NCI-H460 (cell line): Measurements from ENCODE around the gene INSL3. TPM values are rescaled to one million over a fixed set of nuclear protein-coding genes. Genes with fewer than 3 reads are reported as not detected.

Source experiments
- DNase-seq: peaks from one replicate; pipeline ENCODE4 v3.0.0-alpha.2; 2016; ENCODE audit warnings: low read depth; ENCODE audit errors: extremely low read depth
- polyA plus RNA-seq: library from polyadenylated mRNA; depleted of rRNA; stranded (reverse); fragments of >200 nt; gene quantifications from 2 replicates; pipeline ENCODE4 v1.2.3, GENCODE V29; 2014; cell fraction: nucleus; rRNA removed
- total RNA-seq: library from RNA; depleted of rRNA; stranded (reverse); fragments of >200 nt; shearing (Covaris generic); gene quantifications from 2 replicates; pipeline ENCODE4 v1.2.3, GENCODE V29; 2014; rRNA removed

INSL3 gene, protein sequence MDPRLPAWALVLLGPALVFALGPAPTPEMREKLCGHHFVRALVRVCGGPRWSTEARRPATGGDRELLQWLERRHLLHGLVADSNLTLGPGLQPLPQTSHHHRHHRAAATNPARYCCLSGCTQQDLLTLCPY
- total RNA-seq: not detected in 2 replicates
- polyA plus RNA-seq: not detected in 2 replicates

- no peak for DNase-seq
Measured at GRCh38 chr19:17821190-17821589, at the start of gene INSL3. Gene INSL3 (minus strand): TSS chr19:17821519. CDS start chr19:17821506, 13 bp downstream.

DNA sequence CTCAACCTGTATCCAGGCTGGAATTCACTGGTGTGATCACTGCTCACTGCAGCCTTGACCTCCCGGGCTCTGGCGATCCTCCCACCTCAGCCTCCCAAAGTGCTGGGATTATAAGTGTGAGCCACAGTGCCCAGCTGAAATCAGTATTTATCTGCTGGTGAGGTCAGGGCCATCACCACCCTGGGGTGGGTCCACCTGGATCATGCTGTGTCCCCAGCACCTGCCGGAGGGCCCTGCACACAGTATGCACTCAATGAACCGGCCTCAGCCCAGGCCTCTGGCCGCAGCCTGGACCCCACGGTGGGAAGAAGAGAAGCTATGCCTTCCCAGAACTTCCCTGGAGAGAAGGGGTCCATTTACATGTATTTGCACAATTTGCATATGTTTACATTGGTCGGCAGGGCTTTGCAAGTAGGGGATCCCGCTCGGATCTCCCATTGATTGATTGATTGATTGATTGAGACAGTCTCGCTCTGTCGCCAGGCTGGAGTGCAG is 47.8 kb upstream of the INSL3 start:
- no peak for DNase-seq

DNA sequence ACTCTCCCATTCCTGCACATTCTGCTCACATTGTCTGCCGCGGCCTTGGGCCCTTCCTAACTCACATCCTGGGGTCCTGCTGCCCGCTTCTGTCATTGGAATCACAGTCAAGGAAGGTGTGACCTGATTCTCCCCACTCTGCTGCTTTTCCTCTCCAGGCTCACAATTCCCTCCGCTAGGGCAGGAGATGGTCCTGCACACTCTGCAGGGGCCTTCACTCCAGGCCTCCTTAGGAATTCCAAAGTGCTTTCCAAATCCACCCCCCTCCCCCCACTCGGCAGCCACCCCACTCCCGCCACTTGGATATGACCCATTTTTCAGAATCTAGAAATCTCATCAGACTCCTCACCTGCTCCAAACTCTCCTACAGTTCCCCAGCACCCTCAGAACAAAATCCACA is 47.4 kb upstream of the INSL3 start:
- no peak for DNase-seq

DNA sequence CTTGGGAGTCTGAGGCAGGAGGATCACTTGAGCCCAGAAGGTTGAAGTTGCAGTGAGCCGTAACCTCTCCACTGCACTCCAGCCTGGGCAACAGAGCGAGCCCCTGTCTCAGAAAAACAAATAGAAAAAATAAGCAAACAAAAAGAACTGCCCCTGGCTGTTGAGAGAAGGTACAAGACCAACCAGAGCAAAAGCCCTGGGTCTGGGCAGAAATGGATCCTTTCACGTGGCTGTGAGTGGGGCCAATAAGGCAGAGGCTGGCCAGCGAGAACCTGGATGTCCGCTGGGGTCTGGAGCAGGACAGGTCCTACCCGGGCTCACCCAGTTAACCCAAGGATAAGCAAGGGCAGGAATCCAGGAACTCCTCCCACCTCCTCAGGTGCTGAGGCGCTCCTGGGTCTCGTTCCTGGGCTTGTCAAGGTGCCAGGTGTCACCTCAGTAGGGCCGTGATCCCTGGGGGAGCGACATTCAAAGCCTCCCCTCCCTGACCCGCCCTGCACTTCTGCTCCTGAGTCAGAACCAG is 45.7 kb upstream of the INSL3 start:
- DNase-seq: no peak

DNA sequence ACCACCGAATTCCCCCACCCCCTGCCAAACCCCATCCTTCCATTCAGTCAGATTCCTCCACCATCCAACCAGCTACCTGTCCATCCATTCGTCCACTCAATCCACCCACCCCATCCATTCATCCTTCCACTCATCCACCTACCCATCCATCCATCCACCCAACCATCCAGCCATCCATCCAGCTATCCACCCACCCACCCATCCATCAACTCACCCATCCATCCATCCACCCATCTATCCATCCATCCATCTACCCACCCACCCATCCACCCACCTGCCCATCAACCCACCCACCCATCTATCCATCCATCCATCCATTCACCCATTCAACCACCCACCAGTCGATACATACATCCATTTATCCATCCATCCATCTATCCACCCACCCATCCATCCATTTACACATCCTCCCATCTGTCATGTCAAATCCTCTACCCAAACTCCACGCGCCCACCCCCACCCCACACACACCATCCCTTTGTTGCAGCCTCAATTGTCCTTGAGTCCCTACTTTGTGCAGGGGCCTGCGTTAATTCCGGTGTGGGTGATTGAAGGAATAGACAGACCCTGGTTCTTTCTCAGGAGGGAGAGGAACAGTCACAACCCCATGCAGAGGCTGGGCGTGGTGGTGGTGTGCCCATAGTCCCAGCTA is 45.1 kb upstream of the INSL3 start:
- no peak for DNase-seq

DNA sequence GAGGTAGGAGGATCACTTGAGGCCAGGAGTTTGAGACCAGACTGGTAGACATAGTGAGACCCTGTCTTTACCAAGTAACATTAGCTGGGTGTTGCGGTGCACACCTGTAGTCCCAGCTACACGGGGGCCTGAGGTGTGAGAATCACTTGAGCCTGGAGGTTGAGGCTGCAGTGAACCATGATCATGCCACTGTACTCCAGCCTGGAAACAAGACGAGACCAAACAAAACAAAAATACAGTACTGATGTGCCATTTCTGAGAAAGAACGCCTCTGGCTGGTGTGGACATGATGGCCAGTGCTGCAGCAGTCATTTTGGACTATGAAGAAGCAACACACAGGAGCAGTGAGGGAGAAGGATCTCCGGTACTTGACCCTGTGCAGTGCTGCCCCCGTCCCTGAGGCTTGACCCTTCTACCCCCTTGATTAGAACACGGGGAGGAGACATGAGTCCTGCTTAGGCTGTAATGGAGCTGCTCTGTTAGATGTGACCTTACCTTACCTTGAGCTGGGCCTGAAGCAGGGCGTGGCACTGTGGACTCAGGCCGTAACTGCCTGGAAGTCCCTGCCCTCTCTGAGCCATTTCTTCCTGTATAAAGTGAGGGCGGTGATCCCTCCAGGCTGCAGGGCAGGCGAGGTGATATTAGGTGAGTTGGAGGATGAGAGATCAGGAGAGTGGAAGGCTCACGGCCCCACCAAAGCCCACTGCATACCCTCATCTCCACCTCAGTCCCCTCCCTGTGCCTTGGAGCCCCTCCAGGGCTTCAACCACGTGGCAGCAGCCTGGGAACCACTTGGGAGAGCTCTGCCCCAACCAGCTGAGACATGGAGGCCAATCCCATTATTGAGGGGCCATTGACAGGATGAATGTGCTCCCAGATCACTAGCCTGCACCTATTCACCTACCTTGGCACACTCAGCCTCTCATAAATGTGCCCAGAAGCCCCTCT is 44.3 kb upstream of the INSL3 start:
- DNase-seq: no peak

DNA sequence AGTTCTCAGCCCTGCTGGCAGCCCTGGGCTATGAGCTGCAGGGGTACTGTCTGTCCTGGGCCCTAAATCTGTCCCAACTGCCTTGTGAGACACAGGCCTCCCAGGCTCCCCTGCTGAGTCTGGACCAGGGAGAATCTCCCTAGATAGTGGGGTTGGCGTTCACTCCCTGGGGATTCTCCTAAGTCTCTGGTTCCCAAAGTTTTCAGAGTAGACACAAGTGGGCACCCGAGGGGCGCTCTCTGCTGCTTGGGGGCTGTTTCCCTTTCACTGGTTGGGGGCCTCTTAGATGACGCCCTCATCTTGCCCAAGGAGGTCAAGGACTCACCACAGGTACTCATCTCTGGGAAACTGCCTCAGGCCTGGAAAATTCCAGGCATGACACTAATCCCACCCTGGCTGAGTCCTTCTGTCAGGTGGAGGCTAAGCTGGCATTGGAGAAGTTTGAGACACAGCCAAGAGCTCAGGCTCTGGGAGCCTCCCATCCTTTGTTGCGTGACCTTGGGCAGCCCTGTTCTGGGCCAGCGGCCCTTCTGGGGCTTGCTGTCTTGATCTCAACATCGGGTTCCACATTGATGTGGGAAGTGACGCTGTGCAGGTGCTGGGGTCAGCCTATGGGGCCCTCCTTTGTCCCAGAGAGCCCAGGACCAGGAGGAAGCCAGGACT is 42.3 kb upstream of the INSL3 start:
- DNase-seq: no peak

GRCh38 chr19:17862711-17863519 is 41.6 kb upstream of the INSL3 start:
- DNase-seq: no peak

GRCh38 chr19:17861542-17862402 is 40.5 kb upstream of the INSL3 start:
- no peak for DNase-seq

GRCh38 chr19:17860993-17861360 is 39.7 kb upstream of the INSL3 start:
- no peak for DNase-seq

- DNase-seq: no peak
Measured at GRCh38 chr19:17860331-17860992, 39.1 kb upstream of the INSL3 start.

- DNase-seq: peak; percentile 99
Measured at GRCh38 chr19:17859533-17860330, 38.4 kb upstream of the INSL3 start, which contains the start of gene RPL18A. Gene RPL18A (plus strand): TSS chr19:17859910. CDS start chr19:17859957, 47 bp downstream.

GRCh38 chr19:17855280-17856152 is 34.2 kb upstream of the INSL3 start:
- peak; percentile 64 for DNase-seq

DNA sequence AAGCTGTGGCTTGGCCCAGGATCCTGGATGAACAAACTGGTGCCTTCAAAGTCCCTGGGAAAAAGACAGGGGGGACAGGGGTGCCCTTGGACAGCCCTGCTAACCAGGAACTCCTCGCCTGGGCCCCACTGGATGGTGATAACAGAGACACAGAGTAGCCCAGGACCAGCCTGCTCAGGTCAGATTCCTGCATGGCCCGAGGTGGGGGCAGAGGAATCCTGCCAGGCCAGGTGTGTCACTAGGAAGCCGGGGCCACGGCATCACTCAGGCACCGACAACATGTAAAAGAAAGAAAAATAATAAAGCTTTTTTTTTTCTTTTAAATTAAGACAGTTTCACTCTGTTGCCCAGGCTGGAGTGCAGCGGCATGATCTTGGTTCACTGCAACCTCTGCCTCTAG is 32.7 kb upstream of the INSL3 start:
- no peak for DNase-seq

DNA sequence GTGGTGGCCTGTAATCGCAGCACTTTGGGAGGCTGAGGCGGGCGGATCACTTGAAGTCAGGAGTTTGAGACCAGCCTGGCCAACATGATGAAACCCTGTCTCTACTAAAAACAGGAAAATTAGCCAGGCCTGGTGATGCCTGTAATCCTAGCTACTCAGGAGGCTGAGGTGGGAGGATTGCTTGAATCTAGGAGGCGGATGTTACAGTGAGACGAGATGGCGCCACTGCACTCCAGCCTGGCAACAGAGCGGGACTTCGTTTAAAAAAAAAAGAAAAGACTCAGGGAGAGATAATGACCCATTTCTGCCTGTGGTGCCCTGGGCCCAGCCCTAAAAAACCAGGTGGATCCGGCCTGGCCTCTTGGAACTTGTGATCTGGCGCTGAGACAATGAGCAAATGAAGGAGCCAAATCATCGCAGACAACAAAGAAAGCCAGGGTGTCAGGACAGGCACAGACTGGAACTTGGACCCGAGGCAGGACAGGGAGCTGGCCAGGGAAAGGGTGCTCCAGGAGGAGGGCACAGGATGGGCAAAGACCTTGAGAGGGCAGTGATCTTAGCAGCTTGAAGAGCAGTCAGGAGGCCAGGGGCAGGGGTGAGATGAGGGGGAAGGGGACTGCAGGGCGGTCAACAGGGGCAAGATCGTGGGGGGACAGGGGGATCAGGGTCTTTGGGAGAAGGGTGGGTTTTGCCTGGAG is 27.4 kb upstream of the INSL3 start:
- DNase-seq: no peak
